HG02678 (cell line): ENCODE results near the gene ZSCAN16.
"Not testable (repeated sequence)": the region's sequence is repeated elsewhere in the genome, so short reads cannot be mapped to it uniquely, and the experiment has no call there.

Experiments
- ATAC-seq: cut with Tn5 transposase; IDR thresholded peaks from one replicate; pipeline ENCODE4 v1.9.1; 2021; ENCODE audit warnings: mild to moderate bottlenecking, moderate library complexity; ENCODE audit not compliant: unreplicated experiment

Gene ZSCAN16

DNA sequence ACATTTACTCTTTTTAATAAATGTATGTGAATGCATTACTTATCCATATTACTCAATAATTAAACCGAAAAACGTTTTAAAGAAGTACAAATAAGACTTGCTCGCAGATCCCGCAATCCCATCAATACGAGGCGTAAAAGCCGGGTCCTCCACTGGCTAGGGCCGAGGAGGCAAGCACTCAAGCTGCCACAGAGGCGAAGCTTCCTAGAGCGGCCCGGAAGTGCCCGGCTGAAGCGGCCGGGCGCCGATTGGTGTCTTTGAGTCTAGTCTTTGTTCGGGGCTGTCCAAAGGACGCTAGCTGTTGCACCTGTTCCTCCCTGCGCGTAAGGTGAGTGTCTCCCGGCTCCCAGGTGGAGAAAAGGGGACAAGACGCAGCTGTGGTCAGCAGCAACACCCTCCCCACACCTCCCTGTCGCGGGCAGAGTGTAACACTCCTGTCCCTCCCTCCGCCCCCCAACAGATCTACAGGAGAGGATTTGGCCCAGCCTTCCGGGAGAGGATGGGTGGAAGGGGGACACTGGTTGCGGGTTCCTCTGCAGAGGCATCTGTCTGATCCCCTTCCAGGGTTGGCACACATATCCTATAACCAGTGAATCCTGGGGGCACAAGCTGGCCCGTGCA lies at the start of gene ZSCAN16:
TSS of gene ZSCAN16 (plus strand) at position 260 of the 621 bp plus-strand sequence. CDS start 835 bp downstream, outside the sequence.
- ATAC-seq = peak; percentile 97

DNA sequence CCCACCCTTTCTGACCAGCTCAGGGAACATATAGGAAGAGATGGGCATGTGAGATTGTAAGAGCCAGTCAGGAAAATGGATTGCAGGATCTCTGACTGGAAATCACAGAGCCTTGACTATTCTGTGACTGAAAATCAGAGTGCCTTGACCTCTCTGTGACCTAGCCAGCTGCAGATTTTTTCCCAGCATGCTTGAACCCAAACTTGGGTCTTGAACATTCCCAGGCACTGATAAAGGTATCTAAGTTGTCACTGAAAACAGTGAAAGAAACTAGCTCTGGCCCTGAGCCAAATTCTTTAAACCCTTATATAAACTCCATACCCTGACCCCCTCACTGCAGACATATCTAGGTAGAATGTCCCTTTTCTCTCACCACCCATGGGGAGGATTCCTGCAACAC lies 46.4 kb upstream of the ZSCAN16 start:
- ATAC-seq = no peak

DNA sequence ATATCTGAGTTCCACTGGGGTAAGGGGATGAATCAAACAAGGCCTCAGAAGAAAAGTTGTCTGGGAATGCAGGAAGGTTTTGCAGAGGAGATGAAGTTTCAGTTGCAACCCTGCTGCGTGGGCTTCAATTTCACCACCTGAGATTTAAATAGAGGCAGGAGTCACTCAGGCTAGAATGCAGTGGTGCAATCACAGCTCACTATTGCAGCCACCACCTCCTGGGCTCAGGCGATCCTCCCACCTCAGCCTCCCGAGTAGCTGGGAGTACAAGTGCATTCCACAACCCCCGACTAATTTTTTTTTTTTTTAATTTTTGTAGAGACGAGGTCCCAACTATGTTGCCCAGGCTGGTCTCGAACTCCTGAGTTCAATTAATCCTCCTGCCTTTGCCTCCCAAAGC lies 45.6 kb upstream of the ZSCAN16 start:
- no peak for ATAC-seq

DNA sequence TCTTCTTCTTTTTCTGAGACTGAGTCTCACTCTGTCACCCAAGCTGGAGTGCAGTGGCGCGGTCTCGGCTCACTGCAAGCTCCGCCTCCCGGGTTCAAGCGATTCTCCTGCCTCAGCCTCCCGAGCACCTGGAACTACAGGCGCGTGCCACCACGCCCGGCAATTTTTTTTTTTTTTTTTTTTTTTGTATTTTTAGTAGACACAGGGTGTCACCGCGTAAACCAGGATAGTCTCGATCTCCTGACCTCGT lies 44.1 kb upstream of the ZSCAN16 start, which contains the start of gene ZNF165:
TSS of gene ZNF165 (plus strand) at position 188 of the 250 bp plus-strand sequence. CDS start 4,913 bp downstream, outside the sequence.
- not testable (repeated sequence) for ATAC-seq

DNA sequence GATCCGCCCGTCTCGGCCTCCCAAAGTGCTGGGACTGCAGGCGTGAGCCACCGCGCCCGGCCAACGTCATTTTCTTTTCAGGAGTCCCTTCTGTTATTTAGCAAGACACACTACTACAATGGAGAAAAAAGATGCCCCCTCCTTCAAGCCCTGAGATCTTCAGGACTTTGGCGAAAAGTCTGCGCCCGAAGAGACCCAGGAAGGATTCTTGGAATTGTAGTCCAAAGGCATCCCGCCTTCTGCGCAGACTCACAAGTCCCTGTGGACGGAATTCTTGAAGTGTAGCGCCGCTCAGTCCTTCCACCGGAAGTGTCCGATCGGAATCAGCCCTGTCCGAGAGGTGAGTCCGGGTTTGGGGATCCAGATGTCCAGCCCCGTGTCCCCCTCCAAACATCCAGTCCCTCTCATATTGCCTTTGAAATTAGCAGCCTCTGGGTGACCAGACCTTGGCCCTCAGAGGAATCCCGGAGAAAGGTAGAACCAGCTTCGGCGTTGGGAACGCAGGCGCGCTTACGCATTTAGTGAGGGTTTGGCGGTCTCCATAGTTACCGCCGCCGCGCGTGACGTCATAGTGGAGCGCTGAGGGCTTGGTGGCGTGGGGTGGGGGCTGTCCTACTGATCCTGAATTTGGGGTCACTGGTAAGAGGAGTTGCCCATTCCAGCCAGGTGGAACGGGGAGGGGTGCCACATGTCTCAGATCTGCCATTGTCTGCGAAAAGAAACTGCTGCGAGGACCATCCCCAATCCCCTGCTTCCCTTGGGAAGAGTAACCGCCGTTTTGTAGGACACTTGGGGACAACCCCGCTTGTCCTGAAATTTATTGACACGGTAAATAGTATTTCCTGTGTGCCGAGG lies 43.6 kb upstream of the ZSCAN16 start:
- ATAC-seq = peak; percentile 80

DNA sequence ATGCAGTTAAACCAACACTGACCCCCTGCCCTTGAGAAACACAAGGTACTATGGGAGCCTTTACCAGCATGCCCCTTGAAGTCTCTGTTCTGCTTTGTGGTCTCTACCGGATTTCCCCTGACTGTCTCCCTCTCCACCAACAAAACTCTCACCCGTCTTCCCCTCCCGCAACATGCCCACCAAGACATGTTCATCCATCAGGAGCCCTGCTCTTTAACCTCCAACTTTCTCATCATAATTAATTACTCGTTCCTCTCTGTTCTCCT lies 43.0 kb upstream of the ZSCAN16 start:
- ATAC-seq = peak; percentile 51

DNA sequence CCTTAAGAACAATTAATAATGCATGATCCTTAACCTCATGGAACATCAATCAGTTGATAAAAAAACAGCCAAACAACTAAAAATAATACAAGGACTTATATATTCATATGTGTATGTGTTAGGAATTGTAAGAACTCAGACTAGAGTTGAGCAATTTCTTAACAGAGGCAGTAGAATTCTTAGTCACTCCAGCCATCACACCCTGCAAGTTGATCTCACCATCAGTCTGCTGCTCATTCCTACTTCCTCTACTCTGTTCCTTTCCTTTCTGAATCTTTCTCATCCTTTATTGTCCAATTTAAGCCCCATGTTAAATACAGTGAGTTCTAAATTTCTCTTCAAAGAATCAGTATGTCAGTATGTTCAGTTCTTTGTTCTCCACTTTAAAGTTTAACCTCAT lies 41.5 kb upstream of the ZSCAN16 start:
- ATAC-seq = no peak

DNA sequence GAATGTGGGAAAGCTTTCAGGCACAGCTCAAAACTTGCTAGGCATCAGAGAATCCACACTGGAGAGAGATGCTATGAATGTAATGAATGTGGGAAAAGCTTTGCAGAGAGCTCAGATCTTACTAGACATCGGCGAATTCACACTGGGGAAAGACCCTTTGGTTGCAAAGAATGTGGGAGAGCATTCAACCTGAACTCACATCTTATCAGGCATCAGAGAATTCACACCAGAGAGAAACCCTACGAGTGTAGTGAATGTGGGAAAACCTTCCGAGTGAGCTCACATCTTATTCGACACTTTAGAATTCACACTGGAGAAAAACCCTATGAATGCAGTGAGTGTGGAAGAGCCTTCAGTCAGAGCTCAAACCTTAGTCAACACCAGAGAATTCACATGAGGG lies 35.4 kb upstream of the ZSCAN16 start:
- ATAC-seq = no peak

DNA sequence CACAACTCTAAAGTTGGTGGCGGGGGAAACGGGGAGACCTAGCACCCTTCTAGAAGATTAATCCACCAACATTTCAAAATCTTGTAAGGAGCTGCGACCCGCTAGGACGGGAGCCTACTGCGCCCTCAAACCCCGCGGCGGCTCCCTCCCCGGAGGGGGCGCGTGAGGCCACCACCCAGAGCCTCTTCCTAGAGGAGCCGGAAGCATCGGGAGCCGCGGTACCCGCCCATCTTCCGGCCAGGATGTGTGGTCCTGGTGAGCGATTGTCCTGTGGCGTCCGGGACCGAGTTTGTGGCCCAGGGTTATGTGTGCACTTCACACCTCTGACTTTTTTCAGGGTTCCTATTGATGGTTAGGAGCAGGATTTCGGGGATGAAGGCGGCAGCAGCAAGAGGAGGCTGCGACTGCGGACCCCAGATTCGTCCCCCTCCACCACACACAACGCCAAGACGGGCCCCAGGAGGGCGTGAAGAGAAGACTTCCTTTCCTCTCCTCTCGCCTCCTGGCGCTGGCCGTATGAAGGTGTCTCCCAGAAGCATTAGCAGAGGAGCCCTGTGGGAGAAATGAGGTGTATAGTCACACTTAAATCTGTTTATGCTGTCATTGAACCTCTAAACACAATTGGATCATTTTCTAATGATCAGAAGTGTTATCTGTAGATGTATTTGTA lies 33.4 kb upstream of the ZSCAN16 start:
- ATAC-seq = no peak

DNA sequence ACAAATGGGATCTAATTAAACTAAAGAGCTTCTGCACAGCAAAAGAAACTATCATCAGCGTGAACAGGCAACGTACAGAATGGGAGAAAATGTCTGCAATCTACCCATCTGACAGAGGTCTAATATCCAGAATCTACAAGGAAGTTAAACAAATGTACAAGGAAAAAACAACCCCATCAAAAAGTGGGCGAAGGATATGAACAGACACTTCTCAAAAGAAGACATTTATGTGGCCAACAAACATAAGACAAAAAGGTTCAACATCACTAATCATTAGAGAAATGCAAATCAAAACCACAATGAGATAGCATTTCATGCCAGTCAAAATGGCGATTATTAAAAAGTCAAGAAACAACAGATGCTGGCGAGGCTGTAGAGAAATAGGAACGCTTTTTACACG lies 22.2 kb upstream of the ZSCAN16 start:
- not testable (repeated sequence) for ATAC-seq

DNA sequence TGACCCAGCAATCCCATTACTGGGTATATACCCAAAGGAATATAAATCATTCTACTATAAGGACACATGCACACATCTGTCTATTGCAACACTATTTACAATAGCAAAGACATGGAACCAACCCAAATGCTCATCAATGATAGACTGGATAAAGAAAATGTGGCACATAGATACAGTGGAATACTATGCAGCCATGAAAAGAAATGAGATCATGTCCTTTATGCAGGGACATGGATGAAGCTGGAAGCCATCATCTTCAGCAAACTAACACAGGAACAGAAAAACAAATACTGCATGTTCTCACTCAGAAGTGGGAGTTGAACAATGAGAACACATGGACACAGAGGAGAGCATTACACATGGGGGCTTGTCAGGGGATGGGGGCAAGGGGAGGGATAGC lies 21.7 kb upstream of the ZSCAN16 start:
- ATAC-seq = not testable (repeated sequence)

DNA sequence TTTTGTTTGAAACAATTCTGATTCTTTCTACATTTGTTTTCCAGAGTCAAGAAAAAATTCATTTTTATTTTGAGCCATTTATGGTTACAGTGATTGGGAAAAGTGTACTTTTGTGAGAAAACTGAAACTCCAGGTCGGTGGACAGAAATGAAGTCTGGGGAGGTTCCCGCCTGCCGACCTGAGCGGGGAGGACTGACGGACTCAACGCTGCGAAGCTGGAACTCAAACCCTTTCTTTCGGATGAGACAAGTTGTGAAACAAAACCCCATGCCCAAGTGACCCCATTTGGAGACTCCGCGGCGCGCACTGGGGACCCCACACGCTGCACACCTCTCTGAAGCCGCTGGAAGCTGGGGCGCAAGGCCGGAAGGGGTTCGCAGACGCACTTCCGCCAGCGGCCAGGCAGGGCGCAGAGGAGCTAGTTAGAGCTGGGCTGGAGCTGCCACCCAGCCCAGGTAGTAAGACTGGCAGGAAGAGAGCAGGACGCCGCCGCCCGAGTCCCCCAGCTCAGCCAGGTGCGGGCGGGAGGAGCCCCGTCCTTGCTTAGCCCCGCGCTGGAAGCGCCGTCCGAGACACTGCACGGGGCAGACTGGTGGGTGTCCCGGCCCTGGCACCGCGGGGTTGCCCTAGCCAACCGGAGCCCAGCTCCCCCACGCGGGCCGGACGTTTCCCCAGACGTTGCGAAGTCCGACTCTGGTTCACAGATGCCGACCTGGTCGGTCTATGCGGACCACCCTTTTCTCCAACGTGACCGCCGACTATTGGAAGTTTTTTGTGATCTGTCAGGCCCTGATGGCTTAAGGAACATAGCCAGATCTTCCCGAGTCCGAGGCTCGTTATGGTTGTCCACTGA lies 19.8 kb upstream of the ZSCAN16 start:
- peak; percentile 98 for ATAC-seq

DNA sequence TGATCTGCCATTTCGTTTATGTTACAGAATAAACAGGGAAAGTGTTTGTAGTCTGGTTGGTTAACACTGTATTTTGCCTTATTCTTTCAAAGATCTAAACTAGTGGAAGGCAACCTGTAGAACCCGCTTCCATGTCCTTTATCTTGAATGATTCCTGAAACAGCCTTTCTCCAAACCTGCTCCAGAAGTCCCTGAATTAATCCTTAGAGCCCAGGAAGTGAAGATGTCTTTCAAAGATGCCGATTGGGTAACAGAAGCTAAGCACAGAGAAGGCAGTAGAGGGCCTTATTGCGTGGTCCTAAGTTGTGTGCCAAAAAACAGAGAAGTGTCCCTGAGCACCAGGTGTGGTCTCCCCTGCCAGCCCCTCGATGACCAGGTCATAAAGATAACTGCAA lies 19.2 kb upstream of the ZSCAN16 start:
- peak; percentile 16 for ATAC-seq

DNA sequence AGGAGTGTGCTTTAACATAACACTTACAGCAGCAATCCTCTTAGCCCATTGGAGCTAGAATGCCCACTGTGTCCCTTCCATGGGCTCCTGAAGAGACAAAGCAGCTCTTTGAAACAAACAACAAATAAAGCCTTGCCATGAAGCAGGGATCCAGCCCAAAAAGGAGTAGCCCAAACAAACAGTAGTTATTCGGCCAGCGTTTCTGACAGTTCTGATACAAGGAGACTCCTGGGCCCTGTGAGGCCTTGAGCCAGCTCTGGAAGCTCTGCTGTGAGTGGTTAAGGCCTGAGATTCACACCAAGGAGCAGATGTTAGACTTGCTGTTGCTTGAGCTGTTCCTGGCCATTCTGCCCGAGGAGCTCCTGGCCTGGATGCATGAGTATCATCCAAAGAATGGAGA lies 16.9 kb upstream of the ZSCAN16 start:
- ATAC-seq = no peak

DNA sequence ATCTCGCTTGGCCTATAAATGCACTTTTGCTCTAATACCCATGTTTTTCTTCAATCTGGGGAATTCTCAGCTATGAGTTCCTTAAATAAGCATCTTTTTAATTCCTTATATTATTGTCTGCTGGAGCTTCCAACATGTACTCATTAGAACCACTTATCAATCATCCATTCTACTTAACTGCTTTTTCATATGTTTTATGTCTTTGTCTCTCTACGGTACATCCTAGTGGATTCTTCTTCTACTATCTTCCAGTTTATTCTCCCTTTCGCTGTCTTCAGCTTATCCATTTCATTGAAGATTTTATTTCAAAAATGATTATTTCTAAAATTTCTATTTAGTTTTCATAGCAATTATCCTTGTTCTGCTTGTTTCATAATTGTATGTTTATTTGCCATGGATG lies 12.4 kb upstream of the ZSCAN16 start:
- ATAC-seq = no peak

DNA sequence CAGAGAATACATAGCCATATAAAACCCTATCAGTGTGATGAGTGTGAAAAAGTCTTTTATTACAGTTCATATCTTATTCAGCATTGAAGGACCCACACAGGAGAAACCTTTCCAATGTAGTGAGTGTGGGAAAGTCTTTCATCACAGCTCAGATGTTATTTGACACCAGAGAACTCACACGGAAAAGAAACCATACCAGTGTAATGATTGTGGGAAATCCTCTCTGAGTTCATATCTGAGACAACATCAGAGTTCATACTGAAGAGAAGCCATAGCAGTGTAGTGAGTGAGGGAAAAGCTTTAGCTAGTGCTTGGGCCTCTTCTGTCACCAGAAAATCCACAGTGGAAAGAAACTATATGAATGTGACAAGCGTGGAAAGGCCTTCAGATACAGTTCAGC lies 8.6 kb upstream of the ZSCAN16 start:
- no peak for ATAC-seq

DNA sequence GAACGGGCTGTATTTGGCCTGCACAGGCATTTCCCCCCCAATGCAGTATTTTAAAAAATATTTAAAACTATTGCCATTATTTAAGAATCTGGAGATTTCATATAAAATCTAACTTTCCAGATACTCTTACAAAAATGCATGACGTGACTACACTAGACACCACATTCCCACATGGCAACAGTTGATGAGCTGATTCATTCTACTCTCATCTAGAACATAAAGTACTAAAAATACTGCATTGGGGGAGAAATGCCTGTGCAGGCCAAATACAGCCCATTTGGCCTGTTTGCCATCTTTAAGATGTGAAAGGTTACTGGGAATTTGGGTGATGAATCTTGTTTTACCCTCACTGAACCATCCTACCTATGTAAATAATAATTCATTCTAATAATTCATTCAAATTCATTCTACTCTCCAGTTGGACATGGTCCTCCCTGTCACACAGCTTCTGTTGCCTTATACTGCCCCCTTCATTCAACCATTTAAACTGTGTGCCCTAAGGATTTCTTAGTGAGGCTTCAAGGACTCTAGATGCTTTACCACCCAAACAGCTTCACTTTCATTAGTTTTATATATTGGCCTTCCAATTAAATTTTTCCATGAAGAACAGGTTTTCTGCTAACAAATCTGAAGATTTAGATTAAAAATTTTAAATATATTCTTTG lies 6.9 kb upstream of the ZSCAN16 start:
- ATAC-seq = no peak

DNA sequence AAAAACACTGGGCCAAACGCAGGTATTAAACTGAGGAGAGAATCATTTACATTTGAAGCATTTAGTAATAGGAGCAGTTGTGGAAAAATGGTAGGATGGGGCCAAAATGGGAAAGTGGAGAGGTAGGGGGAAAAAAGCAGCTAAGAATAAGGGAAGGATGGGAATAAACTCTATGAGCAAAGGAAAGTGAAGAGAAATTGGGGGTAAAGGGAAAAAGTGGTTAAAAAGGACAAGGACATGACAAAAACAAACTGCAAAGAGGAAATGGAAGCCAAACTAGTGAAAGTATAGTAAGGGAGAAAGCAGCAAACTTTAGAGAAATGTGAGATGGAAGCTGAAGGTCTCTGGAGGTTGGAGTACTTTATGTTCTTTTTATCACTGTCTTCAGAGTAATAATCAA lies 6.2 kb upstream of the ZSCAN16 start:
- no peak for ATAC-seq

DNA sequence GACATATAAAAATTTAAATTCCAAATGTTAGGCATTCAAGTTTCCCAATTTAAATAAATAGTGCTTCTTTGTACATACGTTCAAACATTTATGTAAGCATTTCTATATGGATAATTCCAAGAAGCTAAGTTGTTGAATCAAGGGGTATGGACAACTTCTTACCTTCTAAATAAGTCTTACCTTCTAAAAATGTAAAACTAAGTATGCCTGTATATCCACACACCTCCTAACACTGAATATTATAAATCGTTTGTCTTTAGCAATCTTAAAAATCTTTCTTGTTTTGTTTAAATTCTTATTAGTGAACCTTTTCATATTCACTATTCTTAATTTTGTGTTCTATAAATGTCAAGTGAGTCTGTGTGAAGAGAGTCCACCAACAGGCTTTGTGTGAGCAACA lies 2.5 kb upstream of the ZSCAN16 start:
- ATAC-seq = no peak

DNA sequence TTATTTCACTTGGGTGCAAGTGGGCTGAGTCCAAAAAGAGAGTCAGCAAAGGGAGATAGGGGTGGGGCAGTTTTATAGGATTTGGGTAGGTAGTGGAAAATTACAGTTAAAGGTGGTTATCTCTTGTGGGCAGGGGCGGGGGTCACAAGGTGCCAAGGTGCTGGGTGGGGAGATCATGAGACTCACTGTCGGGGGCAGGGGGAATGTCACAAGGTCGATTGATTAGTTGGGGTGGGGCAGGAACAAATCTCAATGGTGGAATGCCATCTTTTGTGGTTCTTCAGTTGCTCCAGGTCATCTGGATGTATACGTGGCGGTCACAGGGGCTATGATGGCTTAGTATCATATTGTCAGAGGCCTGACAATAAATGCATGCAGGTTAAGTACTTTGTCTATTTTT lies 2.1 kb upstream of the ZSCAN16 start:
- ATAC-seq = not testable (repeated sequence)

DNA sequence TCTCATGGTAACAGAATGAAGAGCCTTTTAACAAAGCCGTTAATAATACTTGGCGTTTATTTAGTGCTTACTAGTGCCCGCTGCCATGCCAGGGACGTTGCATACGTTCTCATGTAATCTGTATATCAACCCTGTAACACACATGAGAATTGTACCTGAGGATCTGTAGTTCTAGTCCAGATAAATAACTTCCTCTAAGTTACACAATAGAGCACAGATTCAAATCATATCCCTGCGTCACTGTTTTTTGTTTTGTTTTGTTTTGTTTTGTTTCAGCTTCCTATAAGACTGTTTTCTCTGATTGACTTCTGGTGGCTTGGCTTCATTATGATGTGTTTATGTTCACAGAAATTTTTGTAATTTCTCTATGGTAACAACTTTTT lies 553 bp downstream of the ZSCAN16 start:
- ATAC-seq = no peak
